GM11168 (cell line): ENCODE data around the gene USP25.

Experiments used
- in situ Hi-C: fragments of 300-500 bp; cut with MboI; formaldehyde crosslinking; loops from one replicate; pipeline ENCODE4 v1.12.0; 2022; ENCODE audit warnings: low sequenced_read_pairs; ENCODE audit not compliant: unreplicated experiment

Gene USP25

GRCh38 chr21:15729674-15730483 is at the start of gene USP25:
TSS of gene USP25 (plus strand) at chr21:15729982. CDS start at chr21:15730394, 412 bp downstream.
- in situ Hi-C loops: loop anchor here (10.0 kb wide), 1 partner anchor 95 kb away; no protein-coding TSS in a partner anchor

- in situ Hi-C loops: no loop called here
These were observed 47.4 kb upstream of the USP25 start for GRCh38 chr21:15682186-15682895.

- in situ Hi-C loops: no loop called here
These were observed 46.8 kb upstream of the USP25 start for GRCh38 chr21:15682977-15683376.

- in situ Hi-C loops: no loop called here
These were observed 43.3 kb upstream of the USP25 start for GRCh38 chr21:15686506-15686905.

GRCh38 chr21:15687208-15687607 is 42.6 kb upstream of the USP25 start:
- in situ Hi-C loops: no loop called here

- in situ Hi-C loops: no loop called here
These were observed 41.8 kb upstream of the USP25 start for GRCh38 chr21:15688016-15688415.

GRCh38 chr21:15688809-15689208 is 41.0 kb upstream of the USP25 start:
- in situ Hi-C loops: no loop called here

GRCh38 chr21:15692711-15693110 is 37.1 kb upstream of the USP25 start:
- in situ Hi-C loops: no loop called here

- in situ Hi-C loops: no loop called here
These were observed 34.5 kb upstream of the USP25 start for GRCh38 chr21:15695241-15695640.

- in situ Hi-C loops: no loop called here
These were observed 28.0 kb upstream of the USP25 start for GRCh38 chr21:15701830-15702229.

GRCh38 chr21:15703932-15704331 is 25.9 kb upstream of the USP25 start:
- in situ Hi-C loops: no loop called here

- in situ Hi-C loops: no loop called here
These were observed 23.1 kb upstream of the USP25 start for GRCh38 chr21:15706696-15707095.

- in situ Hi-C loops: no loop called here
These were observed 16.4 kb upstream of the USP25 start for GRCh38 chr21:15713412-15713811.

- in situ Hi-C loops: no loop called here
These were observed 11.1 kb upstream of the USP25 start for GRCh38 chr21:15718711-15719110.

GRCh38 chr21:15719976-15720375 is 9.8 kb upstream of the USP25 start:
- in situ Hi-C loops: no loop called here

- in situ Hi-C loops: no loop called here
These were observed 7.0 kb upstream of the USP25 start for GRCh38 chr21:15722591-15723324.

- in situ Hi-C loops: no loop called here
These were observed 3.8 kb upstream of the USP25 start for GRCh38 chr21:15725949-15726348.

GRCh38 chr21:15728046-15728445 is 1.7 kb upstream of the USP25 start:
- in situ Hi-C loops: no loop called here

GRCh38 chr21:15729346-15729673 is 472 bp upstream of the USP25 start:
- in situ Hi-C loops: no loop called here

- in situ Hi-C loops: loop anchor here (10.0 kb wide), 1 partner anchor 94 kb away; no protein-coding TSS in a partner anchor
These were observed 881 bp downstream of the USP25 start for GRCh38 chr21:15730484-15731242.
